HG03558 (cell line): ENCODE data around the gene HES7.
"Not testable (repeated sequence)": the region's sequence is repeated elsewhere in the genome, so short reads cannot be mapped to it uniquely, and the experiment has no call there.

ENCODE experiments used
- ATAC-seq: cut with Tn5 transposase; IDR thresholded peaks from one replicate; pipeline ENCODE4 v1.9.1; 2021; ENCODE audit warnings: moderate number of reproducible peaks; ENCODE audit not compliant: unreplicated experiment; ENCODE audit errors: extremely low read depth

Gene HES7

GRCh38 chr17:8124350-8125153 is 646 bp upstream of the HES7 start:
- ATAC-seq: no peak

GRCh38 chr17:8122924-8123694 is 797 bp downstream of the HES7 start:
- ATAC-seq: no peak

DNA sequence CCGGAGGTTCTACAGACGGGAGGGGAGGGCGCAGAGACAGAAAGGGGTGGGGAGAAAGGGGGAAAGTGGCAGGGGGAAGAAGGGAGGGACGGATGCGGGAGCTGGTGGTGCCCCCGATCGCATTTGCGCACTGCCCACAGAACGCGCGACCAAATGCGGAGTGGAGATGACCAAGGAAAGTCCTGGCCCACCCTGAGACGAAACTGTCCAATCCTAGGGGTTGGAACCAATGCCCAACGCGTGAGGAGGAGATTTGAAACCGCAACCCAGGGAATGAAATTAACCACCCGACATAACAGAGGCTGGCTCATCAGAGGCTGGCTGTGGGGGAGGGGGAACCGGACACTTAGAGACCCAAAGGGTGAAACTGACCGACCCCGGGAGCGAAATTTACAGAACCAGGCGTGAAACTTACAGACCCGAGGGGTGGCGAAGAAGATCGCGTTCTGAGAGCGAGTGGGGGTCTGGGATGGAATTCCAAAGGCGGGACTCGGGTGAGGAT is 1.4 kb downstream of the HES7 start:
- ATAC-seq: no peak

DNA sequence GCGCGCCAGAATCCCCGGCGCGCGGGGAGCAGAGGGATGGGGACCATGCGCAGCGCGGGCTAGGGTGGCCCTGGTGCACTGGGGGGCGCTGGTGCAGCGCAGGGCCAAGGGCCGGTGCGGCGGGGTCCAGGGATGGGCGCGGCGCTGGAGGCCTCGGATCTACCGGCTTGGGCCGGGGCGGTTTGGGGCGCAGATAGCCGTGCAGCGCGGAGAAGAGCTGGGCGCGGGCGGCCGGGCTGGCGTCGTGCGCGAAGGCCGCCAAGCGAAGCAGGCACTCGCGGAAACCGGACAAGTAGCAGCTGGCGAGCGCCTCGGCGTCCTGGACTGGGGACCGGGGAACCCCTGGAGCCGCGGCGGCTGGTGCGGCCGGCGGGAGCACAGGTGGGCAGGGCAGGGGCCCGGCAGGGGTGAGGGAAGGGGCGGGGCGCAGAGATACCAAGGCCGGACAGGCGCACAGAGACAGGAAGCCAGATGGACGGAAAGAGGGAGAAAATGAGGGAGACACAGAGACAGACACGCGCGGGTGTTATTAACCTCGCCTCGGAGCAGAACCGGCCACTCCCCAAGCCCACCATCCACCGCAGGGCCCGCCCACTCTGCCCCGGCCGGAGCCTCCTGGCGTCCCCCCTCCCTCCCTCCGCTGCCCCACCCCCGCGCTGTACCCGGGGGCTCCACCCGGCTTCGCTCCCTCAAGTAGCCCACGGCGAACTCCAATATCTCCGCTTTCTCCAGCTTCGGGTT is 2.1 kb downstream of the HES7 start:
- ATAC-seq: no peak

DNA sequence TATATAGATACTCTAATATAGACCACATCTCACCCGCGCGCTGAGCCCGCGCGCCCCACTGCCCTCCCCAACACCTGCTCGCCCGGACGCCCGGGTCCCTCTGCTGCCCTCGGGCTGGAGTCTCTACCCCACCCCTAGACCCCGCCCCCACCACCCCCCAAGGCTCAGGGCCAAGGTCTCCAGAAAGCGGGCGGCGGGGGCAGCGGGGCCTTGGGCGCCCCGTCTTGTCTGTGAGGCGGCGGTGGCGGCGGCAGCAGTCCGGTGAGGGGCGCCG is 2.6 kb downstream of the HES7 start:
- no peak for ATAC-seq

GRCh38 chr17:8120520-8121406 is 3.1 kb downstream of the HES7 start:
- ATAC-seq: no peak

- ATAC-seq: no peak
Observed at GRCh38 chr17:8119581-8120519, 4.1 kb downstream of the HES7 start.

GRCh38 chr17:8118769-8119580 is 4.9 kb downstream of the HES7 start:
- no peak for ATAC-seq

DNA sequence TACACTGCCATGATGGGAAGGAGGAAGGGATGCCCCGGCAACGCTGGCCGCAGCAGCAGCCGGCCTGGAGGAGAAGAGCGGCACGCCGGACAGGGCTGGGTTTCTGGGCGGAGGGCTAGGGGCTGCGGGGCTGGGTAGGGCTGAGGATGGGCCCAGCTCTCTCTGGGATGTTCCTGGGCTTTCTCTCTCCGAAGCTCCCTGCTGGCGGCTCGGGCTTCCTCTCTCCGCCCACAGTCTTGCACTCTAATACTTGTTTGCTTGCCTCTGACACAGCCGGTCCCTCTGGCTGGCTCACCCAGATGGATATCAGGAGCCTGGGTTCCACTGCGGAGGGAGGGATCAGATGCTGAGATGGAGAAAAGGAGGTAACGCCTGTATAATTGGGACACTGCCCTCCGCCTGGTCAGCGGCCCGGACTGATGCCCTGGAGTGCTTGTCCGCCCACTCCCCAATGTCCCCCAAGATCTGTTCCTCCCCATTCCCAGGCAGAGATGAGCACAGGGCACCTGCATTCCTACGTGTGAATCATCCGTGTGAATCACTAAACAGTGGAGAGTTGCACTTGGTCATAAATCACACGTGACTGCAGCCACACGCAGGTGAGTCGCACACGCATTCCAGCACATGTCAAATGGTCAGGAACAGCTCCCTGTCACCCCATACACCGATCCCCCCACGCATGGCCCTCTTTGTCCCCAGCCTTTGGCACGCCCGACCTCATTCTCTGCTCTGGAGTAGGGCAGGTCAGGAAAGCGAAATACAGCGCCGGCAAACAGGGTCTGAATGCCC is 5.7 kb downstream of the HES7 start, which contains the start of gene ALOXE3:
TSS of gene ALOXE3 (minus strand) at position 535 of the 789 bp plus-strand sequence. CDS start at position 11, 524 bp downstream.
- no peak for ATAC-seq

GRCh38 chr17:8117367-8117979 is 6.4 kb downstream of the HES7 start:
- no peak for ATAC-seq

- no peak for ATAC-seq
Observed at GRCh38 chr17:8116776-8117175, 7.1 kb downstream of the HES7 start.

GRCh38 chr17:8110907-8111306 is 13.0 kb downstream of the HES7 start:
- ATAC-seq: no peak

DNA sequence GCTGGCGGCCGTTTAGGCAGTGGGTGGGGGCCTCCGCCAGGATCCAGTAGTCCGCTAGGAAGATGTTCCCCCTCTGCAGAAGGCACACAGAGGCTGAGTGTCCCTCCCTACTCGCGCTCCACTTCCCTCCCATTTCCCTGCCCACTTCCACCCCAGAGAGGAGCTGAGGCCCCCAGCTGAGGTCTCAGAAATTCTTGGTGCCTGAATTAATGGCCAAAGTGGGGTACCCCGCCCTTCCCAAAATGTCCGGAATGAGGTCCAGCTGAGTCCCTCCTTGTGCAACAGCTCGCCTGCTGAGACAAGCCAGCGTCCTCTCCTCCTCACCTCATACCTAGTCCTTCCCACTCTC is 13.5 kb downstream of the HES7 start:
- no peak for ATAC-seq

- no peak for ATAC-seq
Observed at GRCh38 chr17:8109661-8110455, 14.0 kb downstream of the HES7 start.

DNA sequence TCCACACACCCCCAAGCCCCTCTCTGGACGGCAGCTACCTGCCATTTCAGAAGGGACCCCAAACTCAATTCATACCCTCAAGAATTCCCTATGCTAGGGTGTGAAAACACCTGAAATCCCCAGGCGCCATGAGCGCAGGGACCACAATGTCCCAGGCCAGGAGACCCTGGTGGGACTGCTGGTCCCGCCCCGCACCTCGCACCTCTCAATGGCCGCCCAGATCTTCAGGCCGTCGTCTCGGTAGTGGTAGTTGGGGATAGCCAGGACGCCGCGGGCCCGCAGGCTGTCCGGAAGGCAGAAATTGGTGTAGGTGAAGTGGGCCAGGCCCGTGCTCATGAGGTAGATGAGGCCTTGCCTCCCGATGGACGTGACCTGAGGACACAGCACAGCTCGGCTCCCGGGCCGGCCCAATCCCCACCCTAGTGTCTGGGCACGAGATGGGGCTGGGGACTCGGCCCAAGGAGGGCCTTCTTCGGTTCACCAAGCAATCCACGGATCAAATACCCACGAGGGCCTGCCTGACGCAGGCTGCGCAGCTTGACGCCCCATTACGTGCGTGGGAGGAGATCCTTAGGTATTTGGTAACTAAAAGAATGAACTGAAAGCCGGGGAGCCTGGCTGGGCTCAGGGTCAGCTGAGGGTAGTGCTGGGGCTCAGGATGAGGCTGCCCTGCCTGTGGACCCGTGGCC is 14.8 kb downstream of the HES7 start:
- ATAC-seq: no peak

DNA sequence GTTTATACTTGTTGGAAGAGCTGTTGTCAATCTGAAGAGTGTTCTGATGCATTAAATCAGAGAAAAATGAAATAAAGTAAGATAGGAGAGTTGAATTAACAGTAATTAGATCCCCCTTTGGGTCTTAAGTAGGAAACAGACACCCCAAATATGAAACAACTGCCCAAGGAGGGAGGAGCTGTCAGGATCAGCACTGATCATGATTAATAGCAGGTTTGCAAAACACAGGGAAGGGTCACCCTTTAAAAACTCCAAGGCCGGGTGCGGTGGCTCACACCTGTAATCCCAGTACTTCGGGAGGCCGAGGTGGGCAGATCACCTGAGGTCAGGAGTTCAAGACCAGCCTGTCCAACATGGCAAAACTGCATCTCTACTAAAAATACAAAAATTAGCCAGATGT is 16.9 kb downstream of the HES7 start:
- not testable (repeated sequence) for ATAC-seq
